ENCODE measurements around the gene DGCR6L. TPM values are rescaled to one million over a fixed set of nuclear protein-coding genes. Genes with fewer than 3 reads are reported as not detected.
"Not testable (repeated sequence)": the region's sequence is repeated elsewhere in the genome, so short reads cannot be mapped to it uniquely, and the experiment has no call there.

Gene DGCR6L
- total and polyA plus RNA-seq, 2 of the 4 experiments (the other 2 are of a cell fraction): 65.4 to 80.4 TPM

GRCh38 chr22:20280163-20280562 lies 39.7 kb downstream of the DGCR6L start:
- DNase-seq; H2BK120ac ChIP-seq (ENCODE audit: low read depth, low read length); in situ Hi-C loops (cut with MboI; ENCODE audit: low sequenced_read_pairs); H4K20me1 ChIP-seq (ENCODE audit: insufficient read depth, low read length); H4K8ac ChIP-seq (ENCODE audit: low read depth in 2 of 2, low read length in 2 of 2); H4K5ac ChIP-seq (ENCODE audit: low read depth, low read length); H2BK15ac ChIP-seq (ENCODE audit: low read depth, low read length); H2AK5ac ChIP-seq (ENCODE audit: low read depth, low read length); H2AFZ ChIP-seq (replicated peaks; ENCODE audit: low read length, poor library complexity); ATAC-seq (ENCODE audit: low read depth); H3K14ac ChIP-seq (replicated peaks; ENCODE audit: low read depth, low read length); H3K18ac ChIP-seq (ENCODE audit: low read depth, low read length); H3K4me2 ChIP-seq (ENCODE audit: low read depth, low read length); BruUV-seq (replicated peaks); dilution Hi-C loops (cut with HindIII; ENCODE audit: low sequenced_read_pairs, unreplicated experiment); H3K9me1 ChIP-seq (ENCODE audit: insufficient read depth, low read length); H4K91ac ChIP-seq (ENCODE audit: insufficient read depth, low read depth, low read length); H2BK5ac ChIP-seq (ENCODE audit: low read depth, low read length, poor library complexity, severe bottlenecking); H3K4me3 ChIP-seq (ENCODE audit: insufficient read depth, low read depth, low read length); H2BK20ac ChIP-seq (ENCODE audit: low read depth, low read length); H3K23ac ChIP-seq (ENCODE audit: low read depth, low read length); H3K4me1 ChIP-seq (ENCODE audit: control insufficient read depth, insufficient read depth, low read length); H3K79me1 ChIP-seq (ENCODE audit: low read depth in 1 of 2, low read length in 2 of 2); H3K4ac ChIP-seq (ENCODE audit: low read depth, low read length); POLR2A ChIA-PET (ENCODE audit: unreplicated experiment); H3K27ac ChIP-seq (ENCODE audit: insufficient read depth, low read length); H3K9me3 ChIP-seq (ENCODE audit: control insufficient read depth, insufficient read depth, low read length); intact Hi-C loops (cut with micrococcal nuclease); CTCF ChIA-PET; H3K9ac ChIP-seq (ENCODE audit: low read depth, low read length); H3K56ac ChIP-seq (ENCODE audit: extremely low read depth, insufficient read depth, low read length); H3K36me3 ChIP-seq (ENCODE audit: control insufficient read depth, insufficient read depth, low read length); H2AK9ac ChIP-seq (replicated peaks; ENCODE audit: low read depth, low read length, poor library complexity): not testable (repeated sequence)
- 100% methylated on average over 4 of the region's 21 CpGs; no CpG with 5 or more reads in 1 of the 2 experiments for WGBS, 2 experiments (ENCODE audit: extremely low coverage in 2 of 2, insufficient read length in 1 of 2)
- H3K27me3 ChIP-seq (ENCODE audit: control insufficient read depth, insufficient read depth, low read length): peaks cover 14% of the 10 kb centered on the region
